Measurements from ENCODE around the gene BAK1.

GRCh38 chr6:33557376-33557775 lies 22.7 kb downstream of the BAK1 start:
- TF ChIP-seq CTCF (conservative IDR thresholded peaks at IDR 0.05; ENCODE audit: low read depth, low read length) (no peak), ELK1 (IDR thresholded peaks at IDR 0.05; ENCODE audit: borderline replicate concordance, low read depth, low read length) (no peak), SMC3 (IDR thresholded peaks at IDR 0.05; ENCODE audit: low read depth, low read length) (no peak), POLR2A (IDR thresholded peaks at IDR 0.05; ENCODE audit: low read depth, low read length) (no peak), MAFK (IDR thresholded peaks at IDR 0.05; ENCODE audit: low read depth, low read length) (no peak), RAD21 (IDR thresholded peaks at IDR 0.05; ENCODE audit: low read length) (no peak), MXI1 (IDR thresholded peaks at IDR 0.05; ENCODE audit: borderline replicate concordance, low read depth, low read length) (no peak), BHLHE40 (IDR thresholded peaks at IDR 0.05; ENCODE audit: low read depth, low read length) (no peak), NFE2L2 (IDR thresholded peaks at IDR 0.05; ENCODE audit: low read depth, low read length) (no peak)
